Thyroid gland (tissue), 4 donors: ENCODE results near the gene GPSM1.

ENCODE experiments used
- CTCF ChIP-seq, 6 experiments: fragments of 200-600 bp in 3 of 6; fragments of 450-650 bp in 3 of 6; sonication (generic) in 3 of 6; IDR thresholded peaks; one replicate each; pipeline ENCODE4 v1.5.1; 2016 to 2019; ENCODE audit warnings: antibody characterized with exemption in 6 of 6, mild to moderate bottlenecking in 2 of 6, inconsistent platforms in 1 of 6, moderate library complexity in 1 of 6
- POLR2A ChIP-seq, 2 donors: fragments of 450-650 bp; IDR thresholded peaks; one replicate each; pipeline ENCODE4 v1.6.1; 2017; ENCODE audit warnings: antibody characterized with exemption in 2 of 2, mild to moderate bottlenecking in 2 of 2, moderate library complexity in 1 of 2

GRCh38 chr9:136296434-136297015 lies 30.8 kb upstream of the GPSM1 start:
- no peak for TF ChIP-seq CTCF (IDR thresholded peaks at IDR 0.05)
- TF ChIP-seq POLR2A (IDR thresholded peaks at IDR 0.05) = no peak
